Measurements from ENCODE around the gene GRIA4.

GRIA4 gene

GRCh38 chr11:105612771-105613170 is 2.9 kb downstream of the GRIA4 start:
- no peak for TF ChIP-seq CTCF (IDR thresholded peaks at IDR 0.05; ENCODE audit: extremely low read depth, missing control alignments)
- no peak for DNase-seq (ENCODE audit: low spot score)

DNA sequence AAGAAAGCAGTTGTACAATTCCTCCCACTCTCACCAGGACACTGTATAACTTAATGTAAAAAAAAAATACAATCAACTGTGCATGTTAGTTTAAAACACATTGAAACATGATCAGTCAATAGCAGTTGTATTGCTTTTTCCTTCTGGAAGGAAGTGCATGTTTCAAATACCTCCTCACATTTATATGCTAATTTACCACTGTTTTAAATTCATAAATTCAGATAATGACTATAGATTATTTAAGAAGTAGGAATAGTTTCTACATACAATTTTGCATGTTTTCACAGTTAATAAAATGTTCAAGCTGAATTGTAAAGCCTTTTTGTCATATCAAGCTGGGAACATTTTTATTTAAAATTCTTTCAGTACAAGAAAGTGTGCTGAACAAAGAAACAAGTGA is 3.3 kb downstream of the GRIA4 start:
- no peak for DNase-seq (ENCODE audit: low spot score)
- TF ChIP-seq CTCF (IDR thresholded peaks at IDR 0.05; ENCODE audit: extremely low read depth, missing control alignments) = no peak

- no peak for DNase-seq (ENCODE audit: low spot score)
- no peak for TF ChIP-seq CTCF (IDR thresholded peaks at IDR 0.05; ENCODE audit: extremely low read depth, missing control alignments)
Measured at GRCh38 chr11:105618343-105618955, 8.6 kb downstream of the GRIA4 start.

GRCh38 chr11:105619556-105619955 is 9.7 kb downstream of the GRIA4 start:
- no peak for DNase-seq (ENCODE audit: low spot score)
- no peak for TF ChIP-seq CTCF (IDR thresholded peaks at IDR 0.05; ENCODE audit: extremely low read depth, missing control alignments)

DNA sequence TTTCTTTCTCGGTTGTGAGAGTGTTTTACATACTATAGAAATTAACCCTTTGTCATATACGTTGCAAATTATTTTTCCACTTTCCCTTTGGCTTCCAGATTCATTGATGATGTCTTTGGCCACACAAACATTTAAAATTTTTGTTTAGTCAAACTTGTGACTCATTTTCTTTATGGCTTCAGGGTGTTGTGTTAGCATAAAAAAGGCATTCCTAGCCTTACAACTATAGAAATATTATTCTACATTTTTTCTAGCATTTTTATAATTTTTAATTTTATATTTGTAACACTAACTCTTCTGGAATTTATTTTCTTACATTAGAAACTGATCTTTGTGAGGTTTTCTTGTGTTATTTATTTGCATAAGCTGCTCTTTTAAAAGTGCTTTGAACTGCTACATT is 12.1 kb downstream of the GRIA4 start:
- no peak for DNase-seq (ENCODE audit: low spot score)
- no peak for TF ChIP-seq CTCF (IDR thresholded peaks at IDR 0.05; ENCODE audit: extremely low read depth, missing control alignments)

DNA sequence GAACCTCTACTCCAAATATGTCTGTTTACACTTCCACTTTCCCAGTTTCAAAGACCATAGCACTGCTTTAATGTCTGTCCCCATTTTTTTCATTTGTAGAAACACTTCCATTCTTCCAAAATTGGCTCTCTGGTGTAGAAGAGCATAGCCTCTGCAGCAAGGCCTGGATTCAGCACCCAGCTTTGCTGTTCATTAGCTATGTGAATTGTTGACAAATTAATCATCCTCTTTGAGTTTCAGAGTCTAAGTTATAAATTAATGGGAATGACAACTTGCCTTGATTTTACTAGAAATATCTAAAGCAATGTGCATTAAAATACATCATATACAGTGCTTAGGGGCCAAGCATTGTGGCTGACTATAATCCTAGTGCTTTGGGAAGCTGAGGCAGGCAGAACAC is 22.4 kb downstream of the GRIA4 start:
- no peak for DNase-seq (ENCODE audit: low spot score)
- no peak for TF ChIP-seq CTCF (IDR thresholded peaks at IDR 0.05; ENCODE audit: extremely low read depth, missing control alignments)

GRCh38 chr11:105635466-105635865 is 25.6 kb downstream of the GRIA4 start:
- no peak for TF ChIP-seq CTCF (IDR thresholded peaks at IDR 0.05; ENCODE audit: extremely low read depth, missing control alignments)
- no peak for DNase-seq (ENCODE audit: low spot score)

Measured in GM20000 (cell line).